SW480 (cell line): ENCODE measurements around the gene ZNF264.
"Not testable (repeated sequence)": the region's sequence is repeated elsewhere in the genome, so short reads cannot be mapped to it uniquely, and the experiment has no call there.

Experiments
- DNase-seq: peaks from one replicate; pipeline ENCODE4 v3.0.0-alpha.2; 2016; ENCODE audit warnings: low spot score

The ZNF264 gene

GRCh38 chr19:57191141-57192076 is at the start of gene ZNF264:
TSS of gene ZNF264 (plus strand) at chr19:57191500. CDS start at chr19:57191914, 414 bp downstream.
- DNase-seq: no peak

GRCh38 chr19:57141699-57142098 is 49.6 kb upstream of the ZNF264 start:
- DNase-seq: no peak

- no peak for DNase-seq
These were observed 38.4 kb upstream of the ZNF264 start for GRCh38 chr19:57152921-57153320.

GRCh38 chr19:57161985-57162539 is 29.2 kb upstream of the ZNF264 start:
- no peak for DNase-seq

- DNase-seq: no peak
These were observed 25.5 kb upstream of the ZNF264 start for GRCh38 chr19:57165846-57166245.

- DNase-seq: no peak
These were observed 23.9 kb upstream of the ZNF264 start, which contains the start of gene DUXA for GRCh38 chr19:57167385-57167784. TSS of gene DUXA (minus strand) at chr19:57167485. CDS start at chr19:57167443, 42 bp downstream.

GRCh38 chr19:57171551-57172081 is 19.7 kb upstream of the ZNF264 start:
- no peak for DNase-seq

GRCh38 chr19:57190301-57190700 is 999 bp upstream of the ZNF264 start:
- DNase-seq: no peak

GRCh38 chr19:57192077-57192420 is 749 bp downstream of the ZNF264 start:
- no peak for DNase-seq

GRCh38 chr19:57192993-57193392 is 1.7 kb downstream of the ZNF264 start:
- DNase-seq: no peak

GRCh38 chr19:57197874-57198273 is 6.6 kb downstream of the ZNF264 start:
- not testable (repeated sequence) for DNase-seq

- no peak for DNase-seq
These were observed 10.9 kb downstream of the ZNF264 start for GRCh38 chr19:57202160-57202559.

- DNase-seq: no peak
These were observed 19.1 kb downstream of the ZNF264 start for GRCh38 chr19:57210381-57210780.

- DNase-seq: no peak
These were observed 20.8 kb downstream of the ZNF264 start for GRCh38 chr19:57212109-57212508.

- no peak for DNase-seq
These were observed 36.2 kb downstream of the ZNF264 start for GRCh38 chr19:57227502-57227901.

- DNase-seq: no peak
These were observed 40.4 kb downstream of the ZNF264 start for GRCh38 chr19:57231686-57232085.

- DNase-seq: peak; percentile 14
These were observed 41.9 kb downstream of the ZNF264 start for GRCh38 chr19:57233207-57233606.

GRCh38 chr19:57239982-57240310 is 48.6 kb downstream of the ZNF264 start:
- DNase-seq: no peak

GRCh38 chr19:57240311-57241090 is 49.2 kb downstream of the ZNF264 start, which contains the start of gene ZNF805:
TSS of gene ZNF805 (plus strand) at chr19:57240632. CDS start at chr19:57240892, 260 bp downstream.
- peak; percentile 93 for DNase-seq

- no peak for DNase-seq
These were observed 49.9 kb downstream of the ZNF264 start for GRCh38 chr19:57241176-57241575.

GRCh38 chr19:57242821-57243220 is 51.5 kb downstream of the ZNF264 start:
- DNase-seq: no peak

- DNase-seq: no peak
These were observed 53.2 kb downstream of the ZNF264 start for GRCh38 chr19:57244513-57244912.
